HepG2 (cell line): ENCODE data around the gene EMILIN1. TPM values are rescaled to one million over a fixed set of nuclear protein-coding genes. Genes with fewer than 3 reads are reported as not detected.

ENCODE experiments used
- AGO1 ChIP-seq: fragments of 200-400 bp; formaldehyde crosslinking; IDR thresholded peaks from 2 replicates; pipeline ENCODE4 v1.6.1; 2017; ENCODE audit warnings: mild to moderate bottlenecking, low read depth, low read length, moderate library complexity; ENCODE audit not compliant: poor library complexity, severe bottlenecking
- BCL6 ChIP-seq: IDR thresholded peaks from 2 replicates; pipeline ENCODE4 v1.6.1; 2016; ENCODE audit warnings: missing genetic modification reagents, missing compliant biosample characterization
- BRD4 ChIP-seq: sonication (generic); formaldehyde crosslinking; IDR thresholded peaks from 2 replicates; pipeline ENCODE4 v1.4.0; 2020; ENCODE audit warnings: missing genetic modification reagents
- CBX5 ChIP-seq: sonication (generic); formaldehyde crosslinking; IDR thresholded peaks from 2 replicates; pipeline ENCODE4 v1.4.0; 2020; ENCODE audit warnings: missing genetic modification reagents, borderline replicate concordance
- MEF2D ChIP-seq: sonication (generic); formaldehyde crosslinking; IDR thresholded peaks from 2 replicates; pipeline ENCODE4 v1.5.1; 2020; ENCODE audit warnings: mild to moderate bottlenecking, missing genetic modification reagents
- ONECUT2 ChIP-seq: sonication (generic); formaldehyde crosslinking; IDR thresholded peaks from 2 replicates; pipeline ENCODE4 v1.4.0; 2020; ENCODE audit warnings: missing genetic modification reagents
- SALL2 ChIP-seq: sonication (generic); formaldehyde crosslinking; IDR thresholded peaks from 2 replicates; pipeline ENCODE4 v1.8.1; 2023; ENCODE audit warnings: mild to moderate bottlenecking, missing genetic modification reagents, inconsistent platforms
- SP1 ChIP-seq, 2 experiments: fragments of 450-650 bp in 1 of 2; sonication (generic) in 1 of 2; formaldehyde crosslinking in 1 of 2; IDR thresholded peaks; 2 replicates each; pipeline versions ENCODE4 v1.4.0 to v1.6.1; 2016 to 2020; ENCODE audit warnings: missing genetic modification reagents in 1 of 2
- SRSF9 ChIP-seq: fragments of 200-400 bp; formaldehyde crosslinking; IDR thresholded peaks from 2 replicates; pipeline ENCODE4 v1.6.1; 2018; ENCODE audit warnings: borderline replicate concordance, mild to moderate bottlenecking, low read depth, low read length; ENCODE audit not compliant: insufficient read depth, poor library complexity, severe bottlenecking
- SUZ12 ChIP-seq: fragments of 150-350 bp; IDR thresholded peaks from 2 replicates; pipeline ENCODE4 v1.6.1; 2014; ENCODE audit warnings: low read depth, low read length
- ZNF317 ChIP-seq: sonication (generic); formaldehyde crosslinking; IDR thresholded peaks from 2 replicates; pipeline ENCODE4 v1.5.0; 2020; ENCODE audit warnings: mild to moderate bottlenecking, missing genetic modification reagents
- ZNF609 ChIP-seq: sonication (generic); formaldehyde crosslinking; IDR thresholded peaks from 2 replicates; pipeline ENCODE4 v1.4.0; 2020; ENCODE audit warnings: mild to moderate bottlenecking, missing genetic modification reagents, borderline replicate concordance
- ZNF652 ChIP-seq: IDR thresholded peaks from 2 replicates; pipeline ENCODE4 v1.6.1; 2016; ENCODE audit warnings: low read depth, borderline replicate concordance
- ZNF75D ChIP-seq: sonication (generic); formaldehyde crosslinking; IDR thresholded peaks from 2 replicates; pipeline ENCODE4 v1.8.1; 2023; ENCODE audit warnings: missing genetic modification reagents, mild to moderate bottlenecking, borderline replicate concordance
- ZNF781 ChIP-seq: sonication (generic); formaldehyde crosslinking; IDR thresholded peaks from 2 replicates; pipeline ENCODE4 v1.5.1; 2020; ENCODE audit warnings: borderline replicate concordance, mild to moderate bottlenecking, missing genetic modification reagents; ENCODE audit errors: not compliant biosample characterization
- ZNF879 ChIP-seq: sonication (generic); formaldehyde crosslinking; IDR thresholded peaks from 2 replicates; pipeline ENCODE4 v1.8.1; 2023; ENCODE audit warnings: missing genetic modification reagents
- polyA plus RNA-seq, 8 experiments: library from polyadenylated mRNA; depleted of rRNA in 3 of 8; stranded (reverse) in 7 of 8; unstranded in 1 of 8; fragments of >200 nt; fragmentation: Illumina TruSeq in 4 of 8; extraction: Trizol in 4 of 8; gene quantifications; 2 replicates each; pipeline versions ENCODE4 v1.2.1 to v1.2.3, GENCODE V29; 2011 to 2016; ENCODE audit warnings: low read depth in 4 of 8, missing spikeins in 1 of 8, mixed read lengths in 1 of 8; ENCODE audit not compliant: insufficient read depth in 1 of 8
- total RNA-seq, 5 experiments: library from RNA; depleted of rRNA; stranded (reverse); fragments of >200 nt; fragmentation: Illumina TruSeq; extraction: Trizol; gene quantifications; 2 replicates each; pipeline ENCODE4 v1.2.3, GENCODE V29; 2016; ENCODE audit warnings: low read depth in 1 of 5
- TF ChIP-seq, protein P1 (sequence below): sonication (generic); formaldehyde crosslinking; IDR thresholded peaks from 2 replicates; pipeline ENCODE4 v1.8.0; 2022; ENCODE audit warnings: mild to moderate bottlenecking, missing genetic modification reagents, moderate library complexity
- TF ChIP-seq, protein P2 (sequence below): IDR thresholded peaks from 2 replicates; pipeline ENCODE4 v1.6.1; 2012; ENCODE audit warnings: low read depth, low read length, improper control_type of control experiment
- TF ChIP-seq, protein P3 (sequence below): sonication (generic); formaldehyde crosslinking; IDR thresholded peaks from 2 replicates; pipeline ENCODE4 v1.4.0; 2020; ENCODE audit warnings: missing genetic modification reagents

EMILIN1 gene
- total and polyA plus RNA-seq, 2 of the 13 experiments (the other 11 are each of a cell fraction or from before 2014, with no cell fraction given), result 8.1 to 9.7 TPM

GRCh38 chr2:27032495-27033252, 45.7 kb upstream of the EMILIN1 start, which contains the start of gene TMEM214 (continued):
- no peak for TF ChIP-seq ZNF652 (CRISPR knock-in tag)
- TF ChIP-seq SP1 (IDR thresholded peaks at IDR 0.05), result no peak
- TF ChIP-seq SP1 (CRISPR knock-in tag; IDR thresholded peaks at IDR 0.05), result peak; percentile 31; the same call in 1 of the 2 replicates
- peak; percentile 66 for TF ChIP-seq ZNF609 (CRISPR knock-in tag)
- TF ChIP-seq ONECUT2 (CRISPR knock-in tag), result peak; percentile 57; the same call in 1 of the 2 replicates
- peak; percentile 76 for TF ChIP-seq SUZ12
- no peak for TF ChIP-seq ZNF75D (CRISPR knock-in tag)
- TF ChIP-seq, protein P1, sequence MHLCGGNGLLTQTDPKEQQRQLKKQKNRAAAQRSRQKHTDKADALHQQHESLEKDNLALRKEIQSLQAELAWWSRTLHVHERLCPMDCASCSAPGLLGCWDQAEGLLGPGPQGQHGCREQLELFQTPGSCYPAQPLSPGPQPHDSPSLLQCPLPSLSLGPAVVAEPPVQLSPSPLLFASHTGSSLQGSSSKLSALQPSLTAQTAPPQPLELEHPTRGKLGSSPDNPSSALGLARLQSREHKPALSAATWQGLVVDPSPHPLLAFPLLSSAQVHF (CRISPR knock-in tag), result 0 out of 2 replicates have a peak, but pooled peaks have one; percentile 67
- TF ChIP-seq MEF2D (CRISPR knock-in tag), result no peak
- TF ChIP-seq SRSF9, result no peak
- TF ChIP-seq BCL6 (CRISPR knock-in tag), result peak; percentile 22; the same call in 1 of the 2 replicates
- TF ChIP-seq SALL2 (CRISPR knock-in tag), result peak; percentile 90; the same call in 1 of the 2 replicates
- TF ChIP-seq, protein P2, sequence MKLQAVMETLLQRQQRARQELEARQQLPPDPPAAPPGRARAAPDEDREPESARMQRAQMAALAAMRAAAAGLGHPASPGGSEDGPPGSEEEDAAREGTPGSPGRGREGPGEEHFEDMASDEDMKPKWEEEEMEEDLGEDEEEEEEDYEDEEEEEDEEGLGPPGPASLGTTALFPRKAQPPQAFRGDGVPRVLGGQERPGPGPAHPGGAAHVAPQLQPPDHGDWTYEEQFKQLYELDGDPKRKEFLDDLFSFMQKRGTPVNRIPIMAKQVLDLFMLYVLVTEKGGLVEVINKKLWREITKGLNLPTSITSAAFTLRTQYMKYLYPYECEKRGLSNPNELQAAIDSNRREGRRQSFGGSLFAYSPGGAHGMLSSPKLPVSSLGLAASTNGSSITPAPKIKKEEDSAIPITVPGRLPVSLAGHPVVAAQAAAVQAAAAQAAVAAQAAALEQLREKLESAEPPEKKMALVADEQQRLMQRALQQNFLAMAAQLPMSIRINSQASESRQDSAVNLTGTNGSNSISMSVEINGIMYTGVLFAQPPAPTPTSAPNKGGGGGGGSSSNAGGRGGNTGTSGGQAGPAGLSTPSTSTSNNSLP, result no peak
- TF ChIP-seq ZNF879 (CRISPR knock-in tag), result no peak
- TF ChIP-seq, protein P3, sequence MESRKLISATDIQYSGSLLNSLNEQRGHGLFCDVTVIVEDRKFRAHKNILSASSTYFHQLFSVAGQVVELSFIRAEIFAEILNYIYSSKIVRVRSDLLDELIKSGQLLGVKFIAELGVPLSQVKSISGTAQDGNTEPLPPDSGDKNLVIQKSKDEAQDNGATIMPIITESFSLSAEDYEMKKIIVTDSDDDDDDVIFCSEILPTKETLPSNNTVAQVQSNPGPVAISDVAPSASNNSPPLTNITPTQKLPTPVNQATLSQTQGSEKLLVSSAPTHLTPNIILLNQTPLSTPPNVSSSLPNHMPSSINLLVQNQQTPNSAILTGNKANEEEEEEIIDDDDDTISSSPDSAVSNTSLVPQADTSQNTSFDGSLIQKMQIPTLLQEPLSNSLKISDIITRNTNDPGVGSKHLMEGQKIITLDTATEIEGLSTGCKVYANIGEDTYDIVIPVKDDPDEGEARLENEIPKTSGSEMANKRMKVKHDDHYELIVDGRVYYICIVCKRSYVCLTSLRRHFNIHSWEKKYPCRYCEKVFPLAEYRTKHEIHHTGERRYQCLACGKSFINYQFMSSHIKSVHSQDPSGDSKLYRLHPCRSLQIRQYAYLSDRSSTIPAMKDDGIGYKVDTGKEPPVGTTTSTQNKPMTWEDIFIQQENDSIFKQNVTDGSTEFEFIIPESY, result no peak
- TF ChIP-seq AGO1, result peak; percentile 80
- TF ChIP-seq BRD4 (CRISPR knock-in tag), result peak; percentile 27
- TF ChIP-seq ZNF781 (CRISPR knock-in tag), result no peak
- TF ChIP-seq CBX5, result no peak
- no peak for TF ChIP-seq ZNF317 (CRISPR knock-in tag)
